SH-SY5Y (cell line): ENCODE measurements around the gene PREX1.

ENCODE experiments used
- GATA2 ChIP-seq: IDR thresholded peaks from 2 replicates; pipeline ENCODE4 v1.6.1; 2011; ENCODE audit warnings: mild to moderate bottlenecking, low read depth, low read length
- GATA3 ChIP-seq: IDR thresholded peaks from 2 replicates; pipeline ENCODE4 v1.6.1; 2011; ENCODE audit warnings: low read depth, mild to moderate bottlenecking, low read length, moderate library complexity

Gene PREX1

GRCh38 chr20:48772183-48772976 lies 55.4 kb downstream of the PREX1 start:
- TF ChIP-seq GATA3 (no peak), GATA2 (no peak)

- TF ChIP-seq GATA2 (no peak), GATA3 (no peak)
These were observed 56.3 kb downstream of the PREX1 start for GRCh38 chr20:48771542-48771941.

GRCh38 chr20:48770700-48771442 lies 56.9 kb downstream of the PREX1 start:
- TF ChIP-seq GATA2 (no peak), GATA3 (no peak)

- TF ChIP-seq GATA3, result no peak
- no peak for TF ChIP-seq GATA2
These were observed 58.5 kb downstream of the PREX1 start for GRCh38 chr20:48769069-48769983.

- no peak for TF ChIP-seq GATA3
- no peak for TF ChIP-seq GATA2
These were observed 60.5 kb downstream of the PREX1 start for GRCh38 chr20:48766961-48767960.

GRCh38 chr20:48766205-48766604 lies 61.6 kb downstream of the PREX1 start:
- TF ChIP-seq GATA2 (no peak), GATA3 (no peak)

GRCh38 chr20:48765359-48765758 lies 62.4 kb downstream of the PREX1 start:
- TF ChIP-seq GATA2, result no peak
- TF ChIP-seq GATA3, result no peak

GRCh38 chr20:48763216-48763914 lies 64.4 kb downstream of the PREX1 start:
- TF ChIP-seq GATA2, result no peak
- no peak for TF ChIP-seq GATA3

GRCh38 chr20:48761874-48762273 lies 65.9 kb downstream of the PREX1 start:
- no peak for TF ChIP-seq GATA3
- TF ChIP-seq GATA2, result no peak

- no peak for TF ChIP-seq GATA2
- TF ChIP-seq GATA3, result no peak
These were observed 66.6 kb downstream of the PREX1 start for GRCh38 chr20:48761023-48761785.

GRCh38 chr20:48760403-48760983 lies 67.3 kb downstream of the PREX1 start:
- TF ChIP-seq GATA2, result no peak
- TF ChIP-seq GATA3, result no peak

- TF ChIP-seq GATA2 (no peak), GATA3 (no peak)
These were observed 68.1 kb downstream of the PREX1 start for GRCh38 chr20:48759631-48760245.
